Activated B cell treated with CpG ODN at 0.5 μM for 24 hours (primary cell): Measurements from ENCODE around the gene TAOK1. TPM values are rescaled to one million over a fixed set of nuclear protein-coding genes. Genes with fewer than 3 reads are reported as not detected.

Experiments
- ATAC-seq: fragments of 200-7000 bp; cut with Tn5 transposase; one replicate; pipeline ENCODE4 v1.10.0; 2021; ENCODE audit warnings: low read depth, mild to moderate bottlenecking, moderate library complexity
- CTCF ChIA-PET: fragments of 350-600 bp; sonication (Branson Sonifier 250); formaldehyde crosslinking; loops from one replicate; lab custom pipeline; 2021; ENCODE audit warnings: antibody characterized with exemption; lab: Charles Lee
- POLR2A ChIA-PET: fragments of 350-600 bp; sonication (Branson Sonifier 250); formaldehyde crosslinking; loops from one replicate; lab custom pipeline; 2021; ENCODE audit warnings: antibody characterized with exemption; lab: Charles Lee
- DNase-seq: peaks from one replicate; pipeline ENCODE4 v3.0.0; 2022
- H3K27ac Mint-ChIP-seq: one replicate; pipeline ENCODE4 v1.8.0; 2020; ENCODE audit warnings: mixed read lengths
- H3K27me3 Mint-ChIP-seq: one replicate; pipeline ENCODE4 v1.8.0; 2021; ENCODE audit warnings: mixed read lengths
- H3K36me3 Mint-ChIP-seq: one replicate; pipeline ENCODE4 v1.8.0; 2021; ENCODE audit warnings: low read depth, mixed read lengths
- H3K4me1 Mint-ChIP-seq: one replicate; pipeline ENCODE4 v1.8.0; 2021; ENCODE audit warnings: mixed read lengths
- H3K4me3 Mint-ChIP-seq: one replicate; pipeline ENCODE4 v1.8.0; 2020; ENCODE audit warnings: mild to moderate bottlenecking, mixed read lengths
- H3K9me3 Mint-ChIP-seq: one replicate; pipeline ENCODE4 v1.8.0; 2020; ENCODE audit warnings: mixed read lengths
- CTCF ChIP-seq: fragments of 200-600 bp; IDR thresholded peaks from one replicate; pipeline ENCODE4 v1.8.0; 2022; ENCODE audit warnings: antibody characterized with exemption, mild to moderate bottlenecking
- intact Hi-C: fragments of 100-400 bp; cut with micrococcal nuclease; formaldehyde crosslinking; loops from one replicate; pipeline ENCODE4 v1.15.1; 2024
- total RNA-seq: library from RNA; stranded (reverse); gene quantifications from 2 replicates; pipeline ENCODE4 v1.2.3, GENCODE V29; 2022

The TAOK1 gene
- total RNA-seq, 1 donor from 2014 or later = 55.5 TPM

DNA sequence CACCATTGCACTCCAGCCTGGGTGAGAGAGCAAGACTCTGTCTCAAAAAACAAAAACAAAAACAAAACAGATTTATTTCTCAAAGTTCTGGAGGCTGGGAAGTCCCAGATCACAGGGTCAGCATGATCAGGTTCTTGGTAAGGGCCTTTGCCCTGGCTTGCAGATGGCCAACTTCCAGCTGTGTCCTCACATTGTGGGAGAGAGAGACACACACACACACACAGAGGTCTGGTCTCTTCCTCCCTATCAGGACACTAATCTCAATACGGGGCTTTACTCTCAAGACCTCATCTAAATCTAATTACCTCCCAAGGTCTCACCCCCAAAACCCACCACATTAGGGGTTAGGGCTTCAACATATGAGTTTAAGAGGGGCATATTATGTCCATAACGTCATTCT, 26.4 kb upstream of the TAOK1 start:
- DNase-seq (no peak), ATAC-seq (no peak)
- Mint-ChIP-seq H3K4me1 (no peaks in the 10 kb centered on the region), H3K9me3 (no peaks in the 10 kb centered on the region), H3K27ac (no peak overlapping the region), H3K36me3 (no peaks in the 10 kb centered on the region), H3K4me3 (no peak overlapping the region), H3K27me3 (no peaks in the 10 kb centered on the region)
- no peak for TF ChIP-seq CTCF
- ChIA-PET CTCF (no interaction called here), POLR2A (no interaction called here)
- intact Hi-C loops = no loop called here

GRCh38 chr17:29364691-29365090, 25.5 kb upstream of the TAOK1 start:
- POLR2A ChIA-PET = no interaction called here
- H3K27me3 Mint-ChIP-seq = no peaks in the 10 kb centered on the region
- H3K27ac Mint-ChIP-seq = no peak overlapping the region
- no peak for TF ChIP-seq CTCF
- H3K4me3 Mint-ChIP-seq = no peak overlapping the region
- DNase-seq = no peak
- no peaks in the 10 kb centered on the region for H3K36me3 Mint-ChIP-seq
- intact Hi-C loops = loop anchor here (5.0 kb wide), 1 partner anchor 217 kb away; no protein-coding TSS in a partner anchor
- CTCF ChIA-PET = no interaction called here
- no peak for ATAC-seq
- no peaks in the 10 kb centered on the region for H3K4me1 Mint-ChIP-seq
- no peaks in the 10 kb centered on the region for H3K9me3 Mint-ChIP-seq

GRCh38 chr17:29368161-29368560, 22.0 kb upstream of the TAOK1 start:
- Mint-ChIP-seq H3K4me1 (no peaks in the 10 kb centered on the region), H3K36me3 (no peaks in the 10 kb centered on the region), H3K27me3 (no peaks in the 10 kb centered on the region), H3K4me3 (no peak overlapping the region), H3K27ac (no peak overlapping the region), H3K9me3 (no peaks in the 10 kb centered on the region)
- intact Hi-C loops = loop anchor here (5.0 kb wide), 1 partner anchor 221 kb away; no protein-coding TSS in a partner anchor
- no peak for ATAC-seq
- TF ChIP-seq CTCF = no peak
- POLR2A ChIA-PET = no interaction called here
- CTCF ChIA-PET = interaction anchor here (4.1 kb wide), 1 partner anchor 167 kb away, joined by 61 read pairs; no protein-coding TSS in a partner anchor
- no peak for DNase-seq

DNA sequence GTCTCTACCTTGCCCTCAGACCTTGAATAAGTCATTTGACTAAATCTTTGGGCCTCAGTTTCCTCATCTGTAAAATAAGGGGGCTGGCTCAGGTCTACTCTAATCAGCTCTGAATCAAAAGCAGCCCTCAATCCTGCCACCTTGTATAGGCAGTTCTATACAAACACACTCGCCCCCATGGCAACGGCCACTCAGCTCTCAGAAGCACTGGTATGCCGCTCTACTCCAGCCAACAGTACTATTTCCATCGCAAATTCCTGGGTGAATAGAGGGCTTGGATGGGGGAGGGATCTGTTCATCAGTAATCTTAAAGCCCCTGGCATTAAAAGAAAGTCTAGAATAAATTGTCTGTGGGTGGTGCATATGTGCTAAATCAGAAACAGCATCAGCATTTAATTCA, 21.2 kb upstream of the TAOK1 start:
- H3K4me3 Mint-ChIP-seq = no peak overlapping the region
- no peak for ATAC-seq
- TF ChIP-seq CTCF = no peak
- no peaks in the 10 kb centered on the region for H3K27me3 Mint-ChIP-seq
- no peaks in the 10 kb centered on the region for H3K9me3 Mint-ChIP-seq
- DNase-seq = no peak
- H3K27ac Mint-ChIP-seq = no peak overlapping the region
- ChIA-PET POLR2A (interaction anchor here (1.7 kb wide), 1 partner anchor 21 kb away, joined by 7 read pairs; the partner anchor contains the start of gene TAOK1), CTCF (interaction anchor here (0.6 to 4.1 kb wide), 12 partner anchors 14 to 565 kb away, joined by 3 to 61 read pairs (median 6); partner anchors contain the start of genes ABHD15, ANKRD13B and TP53I13)
- H3K36me3 Mint-ChIP-seq = no peaks in the 10 kb centered on the region
- intact Hi-C loops = loop anchor here (5.0 kb wide), 1 partner anchor 222 kb away; no protein-coding TSS in a partner anchor
- no peaks in the 10 kb centered on the region for H3K4me1 Mint-ChIP-seq

- intact Hi-C loops = loop anchor here (1.0 to 5.0 kb wide), 5 partner anchors 20 to 223 kb away; partner anchors contain the start of genes NUFIP2 and TAOK1
- peak; percentile 46 for TF ChIP-seq CTCF
- no peaks in the 10 kb centered on the region for H3K27me3 Mint-ChIP-seq
- POLR2A ChIA-PET = interaction anchor here (0.6 to 1.7 kb wide), 8 partner anchors 20 to 247 kb away, joined by 3 to 12 read pairs (median 4); partner anchors contain the start of genes ABHD15, NUFIP2 and TAOK1
- peak; percentile 29 for DNase-seq
- no peak overlapping the region for H3K27ac Mint-ChIP-seq
- no peak overlapping the region for H3K4me3 Mint-ChIP-seq
- no peaks in the 10 kb centered on the region for H3K9me3 Mint-ChIP-seq
- ATAC-seq = peak; percentile 92
- no peaks in the 10 kb centered on the region for H3K36me3 Mint-ChIP-seq
- CTCF ChIA-PET = interaction anchor here (0.6 to 4.1 kb wide), 35 partner anchors 8 to 269 kb away, joined by 3 to 61 read pairs (median 4); partner anchors contain the start of genes ABHD15, ANKRD13B, TAOK1 and TP53I13
- no peaks in the 10 kb centered on the region for H3K4me1 Mint-ChIP-seq
These were observed 20.1 kb upstream of the TAOK1 start for GRCh38 chr17:29369831-29370735.
